WTC11 (cell line): ENCODE measurements around the gene NAA11. TPM values are rescaled to one million over a fixed set of nuclear protein-coding genes. Genes with fewer than 3 reads are reported as not detected.

Source experiments
- ATAC-seq: fragments of 200-7000 bp; cut with Tn5 transposase; 2 replicates; pipeline ENCODE4 v1.10.0; 2021; ENCODE audit warnings: mild to moderate bottlenecking, moderate library complexity
- CTCF ChIA-PET: fragments of 300-600 bp; sonication (Branson Sonifier 250); formaldehyde crosslinking; loops from one replicate; lab custom pipeline; 2021; ENCODE audit warnings: antibody characterized with exemption; lab: Charles Lee
- POLR2A ChIA-PET: fragments of 350-600 bp; sonication (Branson Sonifier 250); formaldehyde crosslinking; loops from one replicate; lab custom pipeline; 2021; ENCODE audit warnings: antibody characterized with exemption; lab: Charles Lee
- DNase-seq: peaks from one replicate; pipeline ENCODE4 v3.0.0; 2021; ENCODE audit warnings: low spot score
- H3K27ac Mint-ChIP-seq: 2 replicates; pipeline ENCODE4 v1.8.0; 2021; ENCODE audit warnings: mixed read lengths
- H3K27me3 Mint-ChIP-seq: 2 replicates; pipeline ENCODE4 v1.8.0; 2021; ENCODE audit warnings: low read depth, mild to moderate bottlenecking, moderate library complexity, mixed read lengths
- H3K36me3 Mint-ChIP-seq: 2 replicates; pipeline ENCODE4 v1.8.0; 2021; ENCODE audit warnings: mixed read lengths
- H3K4me1 Mint-ChIP-seq: 2 replicates; pipeline ENCODE4 v1.8.0; 2022; ENCODE audit warnings: mixed read lengths
- H3K4me3 Mint-ChIP-seq: 2 replicates; pipeline ENCODE4 v1.8.0; 2021; ENCODE audit warnings: mild to moderate bottlenecking, moderate library complexity, mixed read lengths
- H3K9me3 Mint-ChIP-seq: 2 replicates; pipeline ENCODE4 v1.8.0; 2021; ENCODE audit warnings: mixed read lengths
- FOXP1 ChIP-seq: sonication (generic); formaldehyde crosslinking; IDR thresholded peaks from 2 replicates; pipeline ENCODE4 v1.8.0; 2022; ENCODE audit warnings: missing genetic modification reagents, mild to moderate bottlenecking, moderate library complexity, borderline replicate concordance
- GRHL2 ChIP-seq: fragments of 250-450 bp; sonication (Bioruptor Pico); IDR thresholded peaks from 2 replicates; pipeline ENCODE4 v1.8.0; 2022; ENCODE audit warnings: mild to moderate bottlenecking, moderate library complexity; ENCODE audit not compliant: insufficient replicate concordance, severe bottlenecking
- GTF2I ChIP-seq: fragments of 250-450 bp; sonication (Bioruptor Pico); conservative IDR thresholded peaks from 2 replicates; pipeline ENCODE4 v1.4.0; 2021; ENCODE audit warnings: mild to moderate bottlenecking
- IRF1 ChIP-seq: sonication (generic); formaldehyde crosslinking; IDR thresholded peaks from 2 replicates; pipeline ENCODE4 v1.8.0; 2023; ENCODE audit warnings: missing genetic modification reagents
- MXD4 ChIP-seq: fragments of 250-450 bp; sonication (Bioruptor Pico); IDR thresholded peaks from 2 replicates; pipeline ENCODE4 v1.8.0; 2021; ENCODE audit warnings: mild to moderate bottlenecking, moderate library complexity, borderline replicate concordance
- NR2C2 ChIP-seq: sonication (generic); formaldehyde crosslinking; IDR thresholded peaks from 2 replicates; pipeline ENCODE4 v1.8.0; 2022; ENCODE audit warnings: mild to moderate bottlenecking, missing genetic modification reagents
- RORB ChIP-seq: fragments of 250-450 bp; sonication (Bioruptor Pico); IDR thresholded peaks from 2 replicates; pipeline ENCODE4 v1.9.0; 2021; ENCODE audit warnings: mild to moderate bottlenecking
- TCF7 ChIP-seq: sonication (generic); formaldehyde crosslinking; IDR thresholded peaks from 2 replicates; pipeline ENCODE4 v1.8.0; 2022; ENCODE audit warnings: mild to moderate bottlenecking, low read depth, missing genetic modification reagents, moderate library complexity
- ZNF121 ChIP-seq: sonication (generic); formaldehyde crosslinking; IDR thresholded peaks from 2 replicates; pipeline ENCODE4 v1.8.0; 2023; ENCODE audit warnings: missing genetic modification reagents
- ZNF138 ChIP-seq: sonication (generic); formaldehyde crosslinking; conservative IDR thresholded peaks from 2 replicates; pipeline ENCODE4 v1.8.1; 2022; ENCODE audit warnings: mild to moderate bottlenecking, moderate library complexity, missing genetic modification reagents
- ZNF232 ChIP-seq: sonication (generic); formaldehyde crosslinking; IDR thresholded peaks from 2 replicates; pipeline ENCODE4 v1.8.0; 2022; ENCODE audit warnings: mild to moderate bottlenecking, missing genetic modification reagents
- ZNF317 ChIP-seq: sonication (generic); formaldehyde crosslinking; IDR thresholded peaks from 2 replicates; pipeline ENCODE4 v1.8.1; 2023; ENCODE audit warnings: low read depth, mild to moderate bottlenecking, moderate library complexity, missing genetic modification reagents, borderline replicate concordance
- ZNF416 ChIP-seq: fragments of 250-450 bp; sonication (Bioruptor Pico); IDR thresholded peaks from 2 replicates; pipeline ENCODE4 v1.9.0; 2021; ENCODE audit warnings: mild to moderate bottlenecking, inconsistent platforms
- total RNA-seq: library from RNA; stranded (reverse); gene quantifications from 3 replicates; pipeline ENCODE4 v1.2.3, GENCODE V29; 2021
- TF ChIP-seq, protein P1 (sequence below): sonication (generic); formaldehyde crosslinking; IDR thresholded peaks from 2 replicates; pipeline ENCODE4 v1.8.1; 2023; ENCODE audit warnings: mild to moderate bottlenecking, moderate library complexity, missing genetic modification reagents
- TF ChIP-seq, protein P2 (sequence below): sonication (generic); formaldehyde crosslinking; IDR thresholded peaks from 2 replicates; pipeline ENCODE4 v1.8.1; 2022; ENCODE audit warnings: mild to moderate bottlenecking, missing genetic modification reagents, moderate library complexity, borderline replicate concordance
- TF ChIP-seq, protein P3 (sequence below): sonication (generic); formaldehyde crosslinking; IDR thresholded peaks from 2 replicates; pipeline ENCODE4 v1.8.0; 2022; ENCODE audit warnings: mild to moderate bottlenecking, missing genetic modification reagents
- TF ChIP-seq, protein P4 (sequence below): fragments of 250-450 bp; sonication (Bioruptor Pico); IDR thresholded peaks from 2 replicates; pipeline ENCODE4 v1.9.0; 2021; ENCODE audit warnings: mild to moderate bottlenecking
- TF ChIP-seq, protein P5 (sequence below): sonication (generic); formaldehyde crosslinking; IDR thresholded peaks from 2 replicates; pipeline ENCODE4 v1.8.1; 2022; ENCODE audit warnings: mild to moderate bottlenecking, moderate library complexity, missing genetic modification reagents
- TF ChIP-seq, protein P6 (sequence below): fragments of 250-450 bp; sonication (Bioruptor Pico); IDR thresholded peaks from 2 replicates; pipeline ENCODE4 v1.9.0; 2021; ENCODE audit warnings: mild to moderate bottlenecking, borderline replicate concordance

Gene NAA11
- total RNA-seq, 1 experiment from 2014 or later = not detected

- TF ChIP-seq, protein P1, sequence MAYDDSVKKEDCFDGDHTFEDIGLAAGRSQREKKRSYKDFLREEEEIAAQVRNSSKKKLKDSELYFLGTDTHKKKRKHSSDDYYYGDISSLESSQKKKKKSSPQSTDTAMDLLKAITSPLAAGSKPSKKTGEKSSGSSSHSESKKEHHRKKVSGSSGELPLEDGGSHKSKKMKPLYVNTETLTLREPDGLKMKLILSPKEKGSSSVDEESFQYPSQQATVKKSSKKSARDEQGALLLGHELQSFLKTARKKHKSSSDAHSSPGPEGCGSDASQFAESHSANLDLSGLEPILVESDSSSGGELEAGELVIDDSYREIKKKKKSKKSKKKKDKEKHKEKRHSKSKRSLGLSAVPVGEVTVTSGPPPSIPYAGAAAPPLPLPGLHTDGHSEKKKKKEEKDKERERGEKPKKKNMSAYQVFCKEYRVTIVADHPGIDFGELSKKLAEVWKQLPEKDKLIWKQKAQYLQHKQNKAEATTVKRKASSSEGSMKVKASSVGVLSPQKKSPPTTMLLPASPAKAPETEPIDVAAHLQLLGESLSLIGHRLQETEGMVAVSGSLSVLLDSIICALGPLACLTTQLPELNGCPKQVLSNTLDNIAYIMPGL (CRISPR knock-in tag) = no peak
- TF ChIP-seq, all 79 proteins: peak for 0
Measured at GRCh38 chr4:79296768-79297428, 29.0 kb downstream of the NAA11 start (continued).

DNA sequence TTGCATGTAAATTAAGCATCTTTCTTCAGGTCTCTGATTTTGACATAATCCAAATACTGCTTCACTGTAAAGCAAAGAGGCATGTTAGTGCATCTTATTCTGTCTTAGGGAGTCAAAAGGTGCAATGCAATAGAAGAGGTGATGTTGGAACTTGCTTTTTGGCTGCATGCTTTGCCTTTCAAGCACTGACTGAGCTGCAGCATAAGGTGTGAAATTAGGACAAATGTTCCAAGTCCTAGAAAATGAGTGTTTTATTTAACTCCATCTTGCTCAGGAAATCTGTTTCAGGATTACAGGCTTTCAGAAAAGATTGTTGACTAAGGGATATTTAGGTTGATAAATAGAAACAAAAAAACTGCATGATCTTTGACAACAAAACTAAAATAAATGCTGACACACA, 30.8 kb downstream of the NAA11 start:
- Mint-ChIP-seq H3K36me3 (no peaks in the 10 kb centered on the region), H3K4me3 (no peak overlapping the region), H3K4me1 (no peaks in the 10 kb centered on the region), H3K27me3 (no peaks in the 10 kb centered on the region), H3K27ac (no peak overlapping the region), H3K9me3 (no peaks in the 10 kb centered on the region)
- ATAC-seq = no peak
- ChIA-PET POLR2A (no interaction called here), CTCF (no interaction called here)
- TF ChIP-seq ZNF138 (CRISPR knock-in tag) (no peak), MXD4 (CRISPR knock-in tag) (no peak), GRHL2 (CRISPR knock-in tag) (no peak), GTF2I (CRISPR knock-in tag) (no peak), IRF1 (no peak), RORB (CRISPR knock-in tag) (no peak), ZNF416 (CRISPR knock-in tag) (no peak)
- TF ChIP-seq, protein P2, sequence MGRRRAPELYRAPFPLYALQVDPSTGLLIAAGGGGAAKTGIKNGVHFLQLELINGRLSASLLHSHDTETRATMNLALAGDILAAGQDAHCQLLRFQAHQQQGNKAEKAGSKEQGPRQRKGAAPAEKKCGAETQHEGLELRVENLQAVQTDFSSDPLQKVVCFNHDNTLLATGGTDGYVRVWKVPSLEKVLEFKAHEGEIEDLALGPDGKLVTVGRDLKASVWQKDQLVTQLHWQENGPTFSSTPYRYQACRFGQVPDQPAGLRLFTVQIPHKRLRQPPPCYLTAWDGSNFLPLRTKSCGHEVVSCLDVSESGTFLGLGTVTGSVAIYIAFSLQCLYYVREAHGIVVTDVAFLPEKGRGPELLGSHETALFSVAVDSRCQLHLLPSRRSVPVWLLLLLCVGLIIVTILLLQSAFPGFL (CRISPR knock-in tag) = no peak
- DNase-seq = no peak

DNA sequence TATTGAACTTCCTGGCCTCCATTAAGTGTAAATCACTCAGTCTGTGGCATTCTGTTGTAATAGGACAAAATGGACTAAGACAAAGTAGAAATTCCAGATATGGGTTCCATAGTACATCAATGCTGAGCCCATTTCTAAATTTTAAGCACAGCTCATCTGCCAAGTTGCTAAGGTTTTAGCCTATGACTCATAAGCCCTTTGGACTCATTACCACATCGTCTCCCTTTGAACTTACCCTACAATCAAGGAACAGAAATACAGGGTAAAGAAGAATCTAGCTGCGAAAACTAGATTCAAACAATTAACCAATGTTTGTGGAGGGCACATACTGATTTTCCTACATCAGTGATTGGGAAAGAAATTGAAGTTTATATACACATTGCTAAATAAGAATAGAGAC, 31.8 kb downstream of the NAA11 start:
- Mint-ChIP-seq H3K9me3 (no peaks in the 10 kb centered on the region), H3K36me3 (no peaks in the 10 kb centered on the region), H3K27ac (no peak overlapping the region), H3K27me3 (no peaks in the 10 kb centered on the region), H3K4me1 (no peaks in the 10 kb centered on the region), H3K4me3 (no peak overlapping the region)
- CTCF ChIA-PET = no interaction called here
- DNase-seq = no peak
- POLR2A ChIA-PET = no interaction called here
- no peak for ATAC-seq
- TF ChIP-seq, protein P3, sequence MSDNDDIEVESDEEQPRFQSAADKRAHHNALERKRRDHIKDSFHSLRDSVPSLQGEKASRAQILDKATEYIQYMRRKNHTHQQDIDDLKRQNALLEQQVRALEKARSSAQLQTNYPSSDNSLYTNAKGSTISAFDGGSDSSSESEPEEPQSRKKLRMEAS (CRISPR knock-in tag) = no peak
- TF ChIP-seq, protein P1 (CRISPR knock-in tag) = no peak
- no peak for TF ChIP-seq TCF7 (CRISPR knock-in tag)
- TF ChIP-seq NR2C2 (CRISPR knock-in tag) = no peak
- no peak for TF ChIP-seq ZNF317
- TF ChIP-seq, protein P4, sequence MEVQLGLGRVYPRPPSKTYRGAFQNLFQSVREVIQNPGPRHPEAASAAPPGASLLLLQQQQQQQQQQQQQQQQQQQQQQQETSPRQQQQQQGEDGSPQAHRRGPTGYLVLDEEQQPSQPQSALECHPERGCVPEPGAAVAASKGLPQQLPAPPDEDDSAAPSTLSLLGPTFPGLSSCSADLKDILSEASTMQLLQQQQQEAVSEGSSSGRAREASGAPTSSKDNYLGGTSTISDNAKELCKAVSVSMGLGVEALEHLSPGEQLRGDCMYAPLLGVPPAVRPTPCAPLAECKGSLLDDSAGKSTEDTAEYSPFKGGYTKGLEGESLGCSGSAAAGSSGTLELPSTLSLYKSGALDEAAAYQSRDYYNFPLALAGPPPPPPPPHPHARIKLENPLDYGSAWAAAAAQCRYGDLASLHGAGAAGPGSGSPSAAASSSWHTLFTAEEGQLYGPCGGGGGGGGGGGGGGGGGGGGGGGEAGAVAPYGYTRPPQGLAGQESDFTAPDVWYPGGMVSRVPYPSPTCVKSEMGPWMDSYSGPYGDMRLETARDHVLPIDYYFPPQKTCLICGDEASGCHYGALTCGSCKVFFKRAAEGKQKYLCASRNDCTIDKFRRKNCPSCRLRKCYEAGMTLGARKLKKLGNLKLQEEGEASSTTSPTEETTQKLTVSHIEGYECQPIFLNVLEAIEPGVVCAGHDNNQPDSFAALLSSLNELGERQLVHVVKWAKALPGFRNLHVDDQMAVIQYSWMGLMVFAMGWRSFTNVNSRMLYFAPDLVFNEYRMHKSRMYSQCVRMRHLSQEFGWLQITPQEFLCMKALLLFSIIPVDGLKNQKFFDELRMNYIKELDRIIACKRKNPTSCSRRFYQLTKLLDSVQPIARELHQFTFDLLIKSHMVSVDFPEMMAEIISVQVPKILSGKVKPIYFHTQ (CRISPR knock-in tag) = no peak
- no peak for TF ChIP-seq ZNF232 (CRISPR knock-in tag)
- TF ChIP-seq ZNF416 (CRISPR knock-in tag) = no peak
- TF ChIP-seq ZNF121 (CRISPR knock-in tag) = no peak
- no peak for TF ChIP-seq FOXP1 (CRISPR knock-in tag)
- TF ChIP-seq, protein P5, sequence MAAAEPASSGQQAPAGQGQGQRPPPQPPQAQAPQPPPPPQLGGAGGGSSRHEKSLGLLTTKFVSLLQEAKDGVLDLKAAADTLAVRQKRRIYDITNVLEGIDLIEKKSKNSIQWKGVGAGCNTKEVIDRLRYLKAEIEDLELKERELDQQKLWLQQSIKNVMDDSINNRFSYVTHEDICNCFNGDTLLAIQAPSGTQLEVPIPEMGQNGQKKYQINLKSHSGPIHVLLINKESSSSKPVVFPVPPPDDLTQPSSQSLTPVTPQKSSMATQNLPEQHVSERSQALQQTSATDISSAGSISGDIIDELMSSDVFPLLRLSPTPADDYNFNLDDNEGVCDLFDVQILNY = no peak
- TF ChIP-seq, protein P6, sequence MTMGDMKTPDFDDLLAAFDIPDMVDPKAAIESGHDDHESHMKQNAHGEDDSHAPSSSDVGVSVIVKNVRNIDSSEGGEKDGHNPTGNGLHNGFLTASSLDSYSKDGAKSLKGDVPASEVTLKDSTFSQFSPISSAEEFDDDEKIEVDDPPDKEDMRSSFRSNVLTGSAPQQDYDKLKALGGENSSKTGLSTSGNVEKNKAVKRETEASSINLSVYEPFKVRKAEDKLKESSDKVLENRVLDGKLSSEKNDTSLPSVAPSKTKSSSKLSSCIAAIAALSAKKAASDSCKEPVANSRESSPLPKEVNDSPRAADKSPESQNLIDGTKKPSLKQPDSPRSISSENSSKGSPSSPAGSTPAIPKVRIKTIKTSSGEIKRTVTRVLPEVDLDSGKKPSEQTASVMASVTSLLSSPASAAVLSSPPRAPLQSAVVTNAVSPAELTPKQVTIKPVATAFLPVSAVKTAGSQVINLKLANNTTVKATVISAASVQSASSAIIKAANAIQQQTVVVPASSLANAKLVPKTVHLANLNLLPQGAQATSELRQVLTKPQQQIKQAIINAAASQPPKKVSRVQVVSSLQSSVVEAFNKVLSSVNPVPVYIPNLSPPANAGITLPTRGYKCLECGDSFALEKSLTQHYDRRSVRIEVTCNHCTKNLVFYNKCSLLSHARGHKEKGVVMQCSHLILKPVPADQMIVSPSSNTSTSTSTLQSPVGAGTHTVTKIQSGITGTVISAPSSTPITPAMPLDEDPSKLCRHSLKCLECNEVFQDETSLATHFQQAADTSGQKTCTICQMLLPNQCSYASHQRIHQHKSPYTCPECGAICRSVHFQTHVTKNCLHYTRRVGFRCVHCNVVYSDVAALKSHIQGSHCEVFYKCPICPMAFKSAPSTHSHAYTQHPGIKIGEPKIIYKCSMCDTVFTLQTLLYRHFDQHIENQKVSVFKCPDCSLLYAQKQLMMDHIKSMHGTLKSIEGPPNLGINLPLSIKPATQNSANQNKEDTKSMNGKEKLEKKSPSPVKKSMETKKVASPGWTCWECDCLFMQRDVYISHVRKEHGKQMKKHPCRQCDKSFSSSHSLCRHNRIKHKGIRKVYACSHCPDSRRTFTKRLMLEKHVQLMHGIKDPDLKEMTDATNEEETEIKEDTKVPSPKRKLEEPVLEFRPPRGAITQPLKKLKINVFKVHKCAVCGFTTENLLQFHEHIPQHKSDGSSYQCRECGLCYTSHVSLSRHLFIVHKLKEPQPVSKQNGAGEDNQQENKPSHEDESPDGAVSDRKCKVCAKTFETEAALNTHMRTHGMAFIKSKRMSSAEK (CRISPR knock-in tag) = no peak
